Measurements from ENCODE around the gene SAMD5. TPM values are rescaled to one million over a fixed set of nuclear protein-coding genes. Genes with fewer than 3 reads are reported as not detected.
A peak's percentile ranks its signal among the peaks of the same experiment; 100 is the strongest.

SAMD5 gene
- 10 to 100 TPM; 11.2 to 17.7 (median 16.7) TPM for polyA plus RNA-seq (ENCODE audit: insufficient read length in 3 of 3)
- long read RNA-seq, donor 1, full-length matches to known transcripts = 1 of 1 reads
- long read RNA-seq, donor 1, partial matches to known transcripts = 0 of 1 reads
- long read RNA-seq, donor 1, other reads (novel, unspliced or antisense) = 0 of 1 reads
- long read RNA-seq, donor 2, full-length matches to known transcripts = 2 of 2 reads
- long read RNA-seq, donor 2, partial matches to known transcripts = 0 of 2 reads
- long read RNA-seq, donor 2, other reads (novel, unspliced or antisense) = 0 of 2 reads
- long read RNA-seq, donor 3 = 0 reads
- long read RNA-seq, donor 4, full-length matches to known transcripts = 3 of 3 reads
- long read RNA-seq, donor 4, partial matches to known transcripts = 0 of 3 reads
- long read RNA-seq, donor 4, other reads (novel, unspliced or antisense) = 0 of 3 reads
- long read RNA-seq, donor 5, full-length matches to known transcripts = 1 of 1 reads
- long read RNA-seq, donor 5, partial matches to known transcripts = 0 of 1 reads
- long read RNA-seq, donor 5, other reads (novel, unspliced or antisense) = 0 of 1 reads
- long read RNA-seq, donor 6, full-length matches to known transcripts = 2 of 2 reads
- long read RNA-seq, donor 6, partial matches to known transcripts = 0 of 2 reads
- long read RNA-seq, donor 6, other reads (novel, unspliced or antisense) = 0 of 2 reads
- long read RNA-seq, donor 7, full-length matches to known transcripts = 3 of 3 reads
- long read RNA-seq, donor 7, partial matches to known transcripts = 0 of 3 reads
- long read RNA-seq, donor 7, other reads (novel, unspliced or antisense) = 0 of 3 reads
- long read RNA-seq, donor 8, full-length matches to known transcripts = 1 of 1 reads
- long read RNA-seq, donor 8, partial matches to known transcripts = 0 of 1 reads
- long read RNA-seq, donor 8, other reads (novel, unspliced or antisense) = 0 of 1 reads
- long read RNA-seq, donor 9, full-length matches to known transcripts = 2 of 2 reads
- long read RNA-seq, donor 9, partial matches to known transcripts = 0 of 2 reads
- long read RNA-seq, donor 9, other reads (novel, unspliced or antisense) = 0 of 2 reads
- long read RNA-seq, donor 10, full-length matches to known transcripts = 2 of 2 reads
- long read RNA-seq, donor 10, partial matches to known transcripts = 0 of 2 reads
- long read RNA-seq, donor 10, other reads (novel, unspliced or antisense) = 0 of 2 reads
- long read RNA-seq, donor 11, full-length matches to known transcripts = 3 of 3 reads
- long read RNA-seq, donor 11, partial matches to known transcripts = 0 of 3 reads
- long read RNA-seq, donor 11, other reads (novel, unspliced or antisense) = 0 of 3 reads
- long read RNA-seq, donor 12, full-length matches to known transcripts = 1 of 1 reads
- long read RNA-seq, donor 12, partial matches to known transcripts = 0 of 1 reads
- long read RNA-seq, donor 12, other reads (novel, unspliced or antisense) = 0 of 1 reads
- long read RNA-seq, donor 13, full-length matches to known transcripts = 1 of 1 reads
- long read RNA-seq, donor 13, partial matches to known transcripts = 0 of 1 reads
- long read RNA-seq, donor 13, other reads (novel, unspliced or antisense) = 0 of 1 reads
- long read RNA-seq, donor 14, full-length matches to known transcripts = 4 of 4 reads
- long read RNA-seq, donor 14, partial matches to known transcripts = 0 of 4 reads
- long read RNA-seq, donor 14, other reads (novel, unspliced or antisense) = 0 of 4 reads
- long read RNA-seq, donor 15, full-length matches to known transcripts = 1 of 1 reads
- long read RNA-seq, donor 15, partial matches to known transcripts = 0 of 1 reads
- long read RNA-seq, donor 15, other reads (novel, unspliced or antisense) = 0 of 1 reads
- long read RNA-seq, donor 16 = 0 reads

GRCh38 chr6:147508042-147508865 lies at the start of gene SAMD5:
Gene SAMD5 (plus strand): TSS chr6:147508690. CDS start chr6:147508929, 239 bp downstream.
- DNase-seq = peak; percentile 71

- DNase-seq = no peak
These were observed 48.7 kb upstream of the SAMD5 start for GRCh38 chr6:147459780-147460179.

- no peak for DNase-seq
These were observed 44.8 kb upstream of the SAMD5 start for GRCh38 chr6:147463651-147464050.

- DNase-seq = no peak
These were observed 41.1 kb upstream of the SAMD5 start for GRCh38 chr6:147467428-147467827.

- DNase-seq = no peak
These were observed 40.6 kb upstream of the SAMD5 start for GRCh38 chr6:147467886-147468285.

GRCh38 chr6:147468634-147469033 lies 39.9 kb upstream of the SAMD5 start:
- no peak for DNase-seq

- DNase-seq = no peak
These were observed 28.6 kb upstream of the SAMD5 start for GRCh38 chr6:147479857-147480256.

GRCh38 chr6:147486683-147487082 lies 21.8 kb upstream of the SAMD5 start:
- no peak for DNase-seq

- DNase-seq = no peak
These were observed 11.0 kb upstream of the SAMD5 start for GRCh38 chr6:147497472-147497871.

GRCh38 chr6:147503587-147503986 lies 4.9 kb upstream of the SAMD5 start:
- DNase-seq = no peak

- DNase-seq = no peak
These were observed 3.6 kb upstream of the SAMD5 start for GRCh38 chr6:147504848-147505247.

GRCh38 chr6:147506704-147507114 lies 1.8 kb upstream of the SAMD5 start:
- DNase-seq = peak; percentile 52

- DNase-seq = peak; percentile 7
These were observed 1.1 kb upstream of the SAMD5 start for GRCh38 chr6:147507162-147508041.

- DNase-seq = peak; percentile 15
These were observed 547 bp downstream of the SAMD5 start for GRCh38 chr6:147508866-147509608.

GRCh38 chr6:147509891-147510290 lies 1.4 kb downstream of the SAMD5 start:
- peak; percentile 19 for DNase-seq

GRCh38 chr6:147510929-147511590 lies 2.6 kb downstream of the SAMD5 start:
- DNase-seq = peak; percentile 4

- no peak for DNase-seq
These were observed 6.3 kb downstream of the SAMD5 start for GRCh38 chr6:147514831-147515230.
